ENCODE measurements around the gene CD300C. TPM values are rescaled to one million over a fixed set of nuclear protein-coding genes. Genes with fewer than 3 reads are reported as not detected.
"Not testable (repeated sequence)": the region's sequence is repeated elsewhere in the genome, so short reads cannot be mapped to it uniquely, and the experiment has no call there.

The CD300C gene
- total RNA-seq (2014; rRNA removed; shearing (Covaris generic)) = 0.17 and 0.90 TPM in 2 replicates
- polyA plus RNA-seq (2015; cell fraction: cytosol; rRNA removed) = 0.66 and 0.71 TPM in 2 replicates
- 0.67 and 0.77 TPM in 2 replicates for polyA plus RNA-seq (2015; cell fraction: nucleus; rRNA removed)

- no peak for DNase-seq (ENCODE audit: low read depth)
These were observed at the start of gene CD300C for GRCh38 chr17:74545843-74546230. Gene CD300C, minus strand, starts transcription at chr17:74546115. Its CDS starts 333 bp downstream, at chr17:74545782.

DNA sequence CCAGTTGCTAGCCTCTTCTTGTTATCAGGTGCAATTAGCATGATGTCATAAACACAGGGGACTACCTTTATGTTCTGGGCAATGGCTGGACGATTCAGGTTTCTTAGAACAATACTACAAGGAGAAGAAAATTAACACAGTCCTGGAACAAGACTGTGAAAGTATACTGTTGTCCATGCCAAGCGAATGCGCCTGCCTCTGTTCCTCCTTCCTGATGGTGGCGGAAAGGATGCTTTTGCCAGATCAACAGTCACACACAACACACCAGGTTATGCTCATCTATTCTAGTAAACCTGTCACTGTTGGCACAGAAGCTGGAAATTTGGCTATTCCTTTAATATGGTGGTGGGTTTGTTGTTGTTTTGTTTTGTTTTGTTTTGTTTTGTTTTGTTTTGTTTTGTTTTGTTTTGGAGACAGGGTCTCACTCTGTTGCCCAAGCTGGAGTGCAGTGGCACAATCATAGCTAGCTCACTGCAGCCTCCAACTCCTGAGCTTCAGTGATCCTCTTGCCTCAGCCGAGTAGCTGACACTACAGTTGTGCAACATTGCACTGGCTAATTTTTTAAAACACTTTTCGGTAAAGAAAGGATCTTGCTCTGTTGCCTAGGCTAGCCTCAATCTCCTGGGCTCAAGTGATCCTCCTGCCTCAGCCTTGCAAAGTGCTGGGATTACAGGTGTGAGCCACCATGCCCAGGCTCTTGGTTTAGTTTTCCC, 49.3 kb upstream of the CD300C start:
- no peak for DNase-seq (ENCODE audit: low read depth)

- peak; percentile 26 for DNase-seq (ENCODE audit: low read depth)
These were observed 46.4 kb upstream of the CD300C start, which contains the start of gene CD300LD for GRCh38 chr17:74592087-74592990. Gene CD300LD, minus strand, starts transcription at chr17:74592283. Its CDS starts 81 bp downstream, at chr17:74592202.

- DNase-seq (ENCODE audit: low read depth) = no peak
These were observed 45.6 kb upstream of the CD300C start for GRCh38 chr17:74591503-74591902.

- no peak for DNase-seq (ENCODE audit: low read depth)
These were observed 39.8 kb upstream of the CD300C start for GRCh38 chr17:74585711-74586110.

- DNase-seq (ENCODE audit: low read depth) = no peak
These were observed 38.6 kb upstream of the CD300C start for GRCh38 chr17:74584292-74585060.

DNA sequence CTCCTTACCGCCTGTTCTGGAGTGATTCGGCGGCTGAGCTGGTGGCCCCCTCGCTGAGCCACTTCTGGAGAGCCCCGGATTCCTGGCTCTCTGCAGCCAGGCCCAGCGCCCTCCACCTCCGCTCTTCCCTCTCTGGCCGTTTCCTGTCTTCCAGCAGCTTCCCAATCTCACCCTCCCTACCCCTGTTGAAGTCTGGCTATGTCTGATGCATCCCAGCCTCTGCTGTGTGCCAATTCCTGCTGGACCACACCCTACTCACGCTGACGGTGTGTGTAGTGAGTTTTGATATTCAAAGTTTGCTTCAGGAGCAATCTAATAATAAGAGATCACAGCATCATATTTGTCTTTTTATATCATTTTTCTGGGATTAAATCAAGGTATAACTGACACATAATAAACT, 36.7 kb upstream of the CD300C start:
- no peak for DNase-seq (ENCODE audit: low read depth)

DNA sequence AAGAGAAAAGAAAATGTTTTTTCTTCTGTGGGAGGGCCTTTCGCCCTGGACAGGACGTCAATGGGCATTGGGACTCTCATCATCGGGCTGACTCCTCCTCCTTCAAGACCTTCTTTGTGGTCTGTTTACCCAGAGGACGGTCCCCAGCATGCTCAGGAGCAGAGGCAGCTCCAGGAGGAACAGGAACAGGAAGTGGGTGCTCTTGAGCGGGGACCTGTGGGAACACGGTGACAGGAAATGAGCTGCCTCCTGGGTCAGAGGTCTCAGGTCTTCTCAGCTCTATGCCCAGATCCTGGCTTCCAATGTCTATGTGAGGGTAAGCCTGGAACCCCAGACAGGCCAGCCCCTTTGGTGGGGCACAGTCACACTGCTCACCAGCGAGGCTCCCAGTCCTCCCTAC, 34.0 kb upstream of the CD300C start:
- DNase-seq (ENCODE audit: low read depth) = no peak

GRCh38 chr17:74578979-74579378, 33.1 kb upstream of the CD300C start:
- no peak for DNase-seq (ENCODE audit: low read depth)

DNA sequence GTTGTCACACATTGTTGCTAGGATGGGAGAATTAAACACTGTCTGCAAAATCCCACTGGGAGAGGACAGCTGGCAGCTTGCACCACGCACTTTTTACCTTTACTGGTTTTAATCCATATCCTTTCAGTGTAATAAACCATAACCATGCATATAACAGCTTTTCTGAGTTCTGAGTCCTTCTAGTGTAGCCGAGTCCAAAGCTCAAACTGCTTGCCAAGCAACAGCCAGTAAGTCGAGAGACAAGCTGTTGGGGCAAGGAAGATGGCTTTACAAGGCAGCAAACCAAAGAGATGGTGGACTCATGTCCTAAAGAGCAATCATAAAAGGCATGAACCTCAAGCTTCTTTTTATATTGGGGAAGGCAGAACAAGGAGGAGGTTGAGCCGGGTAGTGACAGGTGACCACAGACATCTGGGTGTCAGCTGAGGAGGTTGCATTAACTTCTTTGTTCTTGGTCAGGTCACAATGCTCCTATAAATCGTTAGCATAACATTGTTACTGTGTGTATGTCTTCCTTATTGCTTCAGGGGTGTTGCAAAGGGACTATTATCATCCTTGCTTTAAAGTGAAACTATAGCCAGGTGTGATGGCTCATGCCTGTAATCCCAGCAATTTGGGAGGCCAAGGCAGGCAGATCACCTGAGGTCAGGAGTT, 28.7 kb upstream of the CD300C start:
- DNase-seq (ENCODE audit: low read depth) = no peak

DNA sequence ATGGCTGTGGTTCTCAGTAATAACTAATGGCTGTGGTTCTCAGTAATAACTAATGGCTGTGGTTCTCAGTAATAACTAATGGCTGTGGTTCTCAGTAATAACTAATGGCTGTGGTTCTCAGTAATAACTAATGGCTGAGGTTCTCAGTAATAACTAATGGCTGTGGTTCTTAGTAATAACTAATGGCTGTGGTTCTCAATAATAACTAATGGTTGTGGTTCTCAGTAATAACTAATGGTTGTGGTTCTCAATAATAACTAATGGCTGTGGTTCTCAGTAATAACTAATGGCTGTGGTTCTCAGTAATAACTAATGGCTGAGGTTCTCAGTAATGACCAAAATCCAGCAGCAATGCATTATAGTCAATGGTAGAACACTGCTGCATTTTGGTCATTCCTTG, 27.7 kb upstream of the CD300C start:
- not testable (repeated sequence) for DNase-seq (ENCODE audit: low read depth)

DNA sequence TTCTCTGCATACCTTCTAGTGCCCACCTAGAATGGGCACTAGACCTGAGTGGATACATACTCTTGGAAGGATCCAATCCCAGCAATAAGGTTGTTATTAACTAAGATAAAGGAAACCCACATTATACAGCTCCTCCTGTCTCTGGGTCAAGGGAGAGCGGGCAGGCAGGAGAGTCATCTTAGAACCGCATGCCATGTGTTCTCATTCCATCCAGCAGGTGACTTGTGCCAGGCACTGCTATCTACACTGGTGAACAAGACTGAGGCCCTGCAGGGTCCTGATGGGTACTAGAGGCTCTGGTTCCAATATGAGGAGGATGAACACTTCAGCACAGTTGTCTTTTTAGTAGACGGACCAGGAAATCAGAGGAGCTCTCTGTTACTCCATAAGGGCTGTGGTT, 27.3 kb upstream of the CD300C start:
- DNase-seq (ENCODE audit: low read depth) = no peak

GRCh38 chr17:74571621-74572270, 25.8 kb upstream of the CD300C start:
- no peak for DNase-seq (ENCODE audit: low read depth)

GRCh38 chr17:74569020-74570003, 23.4 kb upstream of the CD300C start:
- DNase-seq (ENCODE audit: low read depth) = peak; percentile 98

DNA sequence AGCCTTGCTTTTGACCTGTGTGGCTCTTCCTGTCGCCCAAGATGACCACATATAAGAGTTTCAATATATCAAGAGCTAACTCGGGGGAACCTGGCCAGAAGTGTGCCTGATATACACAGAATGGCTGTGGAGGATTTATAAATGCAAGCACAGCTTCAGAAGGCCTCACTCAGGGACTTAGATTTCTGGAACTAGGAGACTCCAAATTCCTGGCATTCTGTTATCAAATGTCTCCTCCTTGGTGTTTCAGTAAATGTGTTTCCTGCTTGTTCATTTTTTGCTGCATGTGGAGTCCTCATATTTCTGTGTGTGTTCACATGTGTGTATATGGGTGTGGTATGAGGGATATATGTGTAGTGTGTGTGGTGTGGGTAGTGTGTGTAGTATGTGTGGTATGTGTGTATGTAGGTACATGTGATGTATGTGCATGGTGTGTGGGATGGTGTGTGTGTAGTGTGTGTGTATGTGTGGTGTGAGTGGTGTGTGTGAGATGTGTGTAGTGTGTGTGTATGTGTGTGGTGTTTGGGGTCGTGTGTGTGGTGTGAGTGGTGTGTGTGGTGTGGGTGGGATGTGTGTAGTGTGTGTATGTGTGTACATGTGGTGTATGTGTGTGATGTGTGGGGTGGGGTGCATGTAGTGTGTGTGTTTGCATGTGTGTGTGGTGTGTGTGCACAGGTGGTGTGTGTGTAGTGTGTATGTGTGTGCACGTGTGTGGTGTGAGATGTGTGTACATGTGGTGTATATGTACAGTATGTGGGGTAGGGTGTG, 22.4 kb upstream of the CD300C start:
- no peak for DNase-seq (ENCODE audit: low read depth)

DNA sequence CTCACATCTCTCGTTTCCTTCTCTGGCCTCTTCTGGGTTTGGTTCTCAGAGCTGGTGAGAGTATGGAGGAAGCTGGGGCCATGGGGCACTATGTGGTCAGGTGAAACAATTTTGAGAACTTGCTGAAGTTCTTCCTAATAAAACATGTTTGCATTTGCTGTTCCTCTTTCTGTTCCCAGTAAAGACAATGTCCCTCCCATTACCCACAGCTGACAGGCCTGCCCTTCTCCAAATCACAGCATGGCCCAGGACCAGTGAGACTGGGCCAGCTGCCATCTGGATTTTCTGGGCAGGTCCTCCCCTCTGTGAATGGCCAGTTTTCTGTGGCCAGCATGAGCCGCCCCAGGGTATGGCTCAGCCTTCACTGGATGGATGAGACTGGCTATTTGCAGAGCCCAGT, 21.5 kb upstream of the CD300C start, which contains the start of gene CD300H:
CD300H (minus strand) TSS at position 113 of the 400 bp plus-strand sequence.
- no peak for DNase-seq (ENCODE audit: low read depth)

DNA sequence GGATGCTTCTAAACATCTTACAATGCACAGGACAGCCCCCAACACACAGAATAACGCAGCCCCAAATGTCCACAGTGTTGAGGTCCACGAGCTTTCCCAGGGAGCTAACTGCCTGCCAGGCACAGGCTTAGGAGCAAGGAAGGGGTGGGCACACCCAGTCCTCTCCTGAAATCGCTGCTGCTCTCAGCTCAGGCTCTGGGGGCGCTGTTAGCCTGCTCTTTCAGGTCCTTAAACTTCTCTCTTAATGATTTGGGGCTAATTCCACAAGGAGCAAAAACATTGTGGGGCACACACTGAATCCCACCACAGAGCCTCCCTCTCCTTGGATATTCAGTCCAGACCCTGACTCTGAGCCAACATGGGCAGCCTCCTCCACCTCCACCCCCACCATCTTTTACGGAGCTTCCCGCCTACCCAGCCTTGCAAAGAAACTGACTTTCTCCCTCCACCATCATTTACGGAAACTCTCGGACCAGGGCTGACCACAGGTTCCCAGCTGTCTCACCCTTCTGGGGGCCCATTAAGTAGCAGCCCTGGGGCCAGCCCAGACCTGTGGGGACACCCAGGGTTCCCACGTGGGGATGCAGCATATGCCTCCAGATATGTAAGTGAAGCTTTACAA, 20.3 kb upstream of the CD300C start:
- DNase-seq (ENCODE audit: low read depth) = peak; percentile 28

DNA sequence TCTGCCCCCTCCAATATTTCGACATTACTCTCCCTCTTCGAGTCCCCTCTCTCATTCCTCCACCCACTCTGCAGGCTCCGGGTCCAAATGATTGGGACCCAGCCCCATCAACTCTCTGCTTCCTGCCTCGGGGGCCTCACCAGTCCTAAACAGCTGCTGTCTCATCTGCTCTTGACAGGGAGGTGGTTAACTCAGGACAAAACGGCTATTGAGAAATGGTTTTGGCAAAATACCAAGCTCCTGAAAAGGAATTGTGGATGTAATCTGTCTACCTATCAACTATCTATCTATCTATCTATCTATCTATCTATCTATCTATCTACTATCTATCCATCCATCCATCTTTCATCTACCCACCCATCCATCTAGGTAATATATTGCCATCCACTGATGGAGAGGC, 19.2 kb upstream of the CD300C start:
- DNase-seq (ENCODE audit: low read depth) = no peak

Measured in HT1080 (cell line).